ENCODE measurements around the gene CHFR.

- TF ChIP-seq POLR2AphosphoS5 (IDR thresholded peaks at IDR 0.05; ENCODE audit: low read depth, low read length) (no peak), POLR2A (IDR thresholded peaks at IDR 0.05; ENCODE audit: low read depth, low read length) (no peak)
Observed at GRCh38 chr12:132836795-132837331, 50.5 kb downstream of the CHFR start.

Data from GM12892 (cell line).